ENCODE measurements around the gene ID1. TPM values are rescaled to one million over a fixed set of nuclear protein-coding genes. Genes with fewer than 3 reads are reported as not detected.
A peak's percentile ranks its signal among the peaks of the same experiment; 100 is the strongest.

The ID1 gene
- total RNA-seq, 2 experiments from 2014 or later = 2.2 to 3.5 TPM

DNA sequence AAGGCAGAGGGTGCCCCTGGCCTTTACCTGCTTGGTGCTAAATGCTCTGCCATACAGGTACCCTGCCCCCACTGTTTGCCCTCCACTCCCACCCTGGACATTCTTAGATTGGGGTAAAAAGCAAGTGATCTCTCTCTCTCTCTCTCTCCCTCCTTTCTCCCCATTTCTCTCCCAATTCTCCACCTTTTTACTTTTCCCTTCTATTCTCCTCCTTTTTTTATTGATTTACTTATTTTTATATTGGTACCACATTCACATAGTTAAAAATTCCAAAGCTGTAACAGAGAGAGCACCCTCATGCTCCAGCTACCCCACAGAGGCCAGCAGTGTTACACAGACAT lies 37.7 kb upstream of the ID1 start:
- CTCF ChIA-PET = interaction anchor here (0.6 to 31.0 kb wide), 8 partner anchors 8 to 288 kb away, joined by 3 to 712 read pairs (median 4); partner anchors contain the start of gene ID1
- Mint-ChIP-seq H3K27me3 (no peaks in the 10 kb centered on the region), H3K36me3 (ENCODE audit: low read depth) (peaks cover 32% of the 10 kb centered on the region), H3K27ac (no peak overlapping the region), H3K4me1 (peaks cover 30% of the 10 kb centered on the region), H3K4me3 (no peak overlapping the region), H3K9me3 (ENCODE audit: low read depth) (no peaks in the 10 kb centered on the region)
- ATAC-seq (no peak), DNase-seq (no peak)
- POLR2A ChIA-PET = interaction anchor here (0.6 kb wide), 1 partner anchor 152 kb away, joined by 3 read pairs; no protein-coding TSS in a partner anchor
- intact Hi-C loops (cut with DNase I, micrococcal nuclease) = no loop called here

DNA sequence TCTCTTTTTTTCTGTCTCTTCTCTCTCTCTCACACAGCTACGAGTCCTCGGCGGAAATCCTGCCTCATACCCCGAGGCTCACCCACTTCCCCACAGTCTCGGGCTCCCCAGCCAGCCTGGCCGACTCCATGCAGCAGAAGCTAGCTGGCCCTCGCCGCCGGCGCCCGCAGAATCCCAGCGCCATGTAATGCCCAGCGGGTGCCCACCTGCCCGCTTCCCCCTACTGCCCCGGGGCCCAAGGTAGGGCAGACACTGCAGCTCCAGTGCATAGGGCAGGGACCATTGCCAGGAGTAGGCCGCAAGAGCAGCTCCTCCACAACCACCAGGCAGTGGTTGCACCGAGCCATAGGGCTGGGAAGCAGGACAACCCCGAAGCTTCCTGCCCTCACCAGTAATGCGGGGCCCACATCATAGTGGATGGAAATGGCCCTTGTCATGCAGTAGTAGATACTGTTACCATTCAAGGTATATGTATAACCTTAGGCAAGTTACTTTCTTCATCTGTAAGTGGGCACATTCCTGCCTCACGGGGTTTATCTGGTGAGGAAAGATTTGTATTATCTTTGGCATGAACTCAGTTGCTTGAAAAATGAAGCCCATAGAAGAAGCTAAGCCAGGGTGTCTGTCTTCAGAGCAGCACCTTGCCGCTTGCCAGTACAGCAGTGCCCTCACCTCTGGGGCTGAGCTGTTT lies 36.9 kb upstream of the ID1 start:
- peaks cover 26% of the 10 kb centered on the region for H3K36me3 Mint-ChIP-seq (ENCODE audit: low read depth)
- intact Hi-C loops (cut with DNase I, micrococcal nuclease) = no loop called here

DNA sequence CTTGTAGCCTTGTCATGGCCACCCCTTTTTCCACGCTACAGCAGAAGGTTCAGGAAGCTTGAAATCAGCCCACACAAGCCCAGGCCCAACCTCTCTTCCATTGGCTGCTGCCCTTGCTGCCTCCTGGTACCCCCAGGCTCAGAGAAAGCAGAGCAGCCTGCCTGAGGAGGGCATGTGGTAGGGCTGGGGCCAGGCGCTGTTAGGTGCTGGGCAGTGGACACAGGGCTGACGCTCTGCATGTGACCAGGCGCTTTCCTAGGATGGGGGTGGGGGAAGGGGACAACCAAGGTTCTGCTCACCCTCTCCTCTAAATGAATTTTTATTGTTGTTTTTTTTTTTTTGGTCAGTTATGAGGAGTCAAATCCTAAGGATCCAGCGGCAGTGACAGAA lies 36.3 kb upstream of the ID1 start:
- Mint-ChIP-seq H3K36me3 (ENCODE audit: low read depth) (peaks cover 26% of the 10 kb centered on the region), H3K4me1 (peaks cover 36% of the 10 kb centered on the region), H3K4me3 (no peak overlapping the region), H3K9me3 (ENCODE audit: low read depth) (no peaks in the 10 kb centered on the region), H3K27me3 (no peaks in the 10 kb centered on the region), H3K27ac (peak overlapping the region; percentile 47)
- DNase-seq (no peak), ATAC-seq (no peak)
- CTCF ChIA-PET = interaction anchor here (0.8 to 31.0 kb wide), 13 partner anchors 9 to 287 kb away, joined by 3 to 712 read pairs (median 5); partner anchors contain the start of gene ID1
- POLR2A ChIA-PET = interaction anchor here (1.7 kb wide), 1 partner anchor 34 kb away, joined by 4 read pairs; no protein-coding TSS in a partner anchor
- intact Hi-C loops (cut with DNase I, micrococcal nuclease) = loop anchor here (1.0 kb wide), 1 partner anchor 45 kb away; no protein-coding TSS in a partner anchor

More for the DNA sequence above, 36.9 kb upstream of the ID1 start:
- no peak for ATAC-seq
- POLR2A ChIA-PET = no interaction called here
- Mint-ChIP-seq H3K27ac (peak overlapping the region; percentile 47), H3K4me3 (no peak overlapping the region), H3K9me3 (ENCODE audit: low read depth) (no peaks in the 10 kb centered on the region), H3K27me3 (no peaks in the 10 kb centered on the region), H3K4me1 (peaks cover 33% of the 10 kb centered on the region)
- no peak for DNase-seq
- CTCF ChIA-PET = interaction anchor here (0.7 to 31.0 kb wide), 9 partner anchors 9 to 288 kb away, joined by 3 to 712 read pairs (median 5); partner anchors contain the start of gene ID1

DNA sequence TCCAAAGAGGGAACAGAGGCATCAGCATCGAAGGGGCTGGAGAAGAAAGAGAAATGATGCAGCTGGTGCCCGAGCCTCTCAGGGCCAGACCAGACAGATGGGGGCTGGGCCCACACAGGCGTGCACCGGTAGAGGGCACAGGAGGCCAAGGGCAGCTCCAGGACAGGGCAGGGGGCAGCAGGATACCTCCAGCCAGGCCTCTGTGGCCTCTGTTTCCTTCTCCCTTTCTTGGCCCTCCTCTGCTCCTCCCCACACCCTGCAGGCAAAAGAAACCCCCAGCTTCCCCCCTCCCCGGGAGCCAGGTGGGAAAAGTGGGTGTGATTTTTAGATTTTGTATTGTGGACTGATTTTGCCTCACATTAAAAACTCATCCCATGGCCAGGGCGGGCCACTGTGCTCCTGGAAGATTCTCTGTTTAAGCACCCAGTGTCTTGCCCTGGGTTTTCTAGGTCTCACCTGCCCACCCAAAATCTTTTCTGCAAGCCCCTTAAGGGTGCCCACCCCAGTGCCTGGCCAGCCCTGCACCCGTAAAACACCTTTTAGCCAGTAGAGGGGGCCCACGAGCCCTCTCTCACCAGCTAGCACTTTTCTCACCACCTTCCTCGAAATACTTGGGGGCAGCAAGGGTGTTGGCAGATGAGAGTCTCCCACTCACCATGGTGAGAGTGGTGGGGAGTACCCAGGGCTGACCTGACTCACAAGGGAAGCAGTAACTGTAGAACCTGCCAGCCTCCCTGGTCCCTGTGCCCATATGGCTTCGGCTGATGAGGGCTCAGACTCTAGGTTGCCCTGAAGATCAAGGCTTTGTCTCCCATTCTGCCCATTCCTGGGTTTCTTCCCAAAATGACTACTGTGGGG lies 35.7 kb upstream of the ID1 start:
- Mint-ChIP-seq H3K4me3 (no peak overlapping the region), H3K9me3 (ENCODE audit: low read depth) (no peaks in the 10 kb centered on the region), H3K27me3 (no peaks in the 10 kb centered on the region), H3K4me1 (peaks cover 41% of the 10 kb centered on the region), H3K36me3 (ENCODE audit: low read depth) (peaks cover 22% of the 10 kb centered on the region), H3K27ac (peak overlapping the region; percentile 51)
- intact Hi-C loops (cut with DNase I, micrococcal nuclease) = loop anchor here (1.0 kb wide), 1 partner anchor 44 kb away; no protein-coding TSS in a partner anchor
- ChIA-PET POLR2A (interaction anchor here (0.6 to 1.7 kb wide), 3 partner anchors 32 to 44 kb away, joined by 3 to 5 read pairs (median 4); no protein-coding TSS in a partner anchor), CTCF (interaction anchor here (0.7 to 31.0 kb wide), 18 partner anchors 9 to 277 kb away, joined by 3 to 712 read pairs (median 4); partner anchors contain the start of gene ID1)
- peak; percentile 9 for ATAC-seq
- DNase-seq = peak; percentile 79

DNA sequence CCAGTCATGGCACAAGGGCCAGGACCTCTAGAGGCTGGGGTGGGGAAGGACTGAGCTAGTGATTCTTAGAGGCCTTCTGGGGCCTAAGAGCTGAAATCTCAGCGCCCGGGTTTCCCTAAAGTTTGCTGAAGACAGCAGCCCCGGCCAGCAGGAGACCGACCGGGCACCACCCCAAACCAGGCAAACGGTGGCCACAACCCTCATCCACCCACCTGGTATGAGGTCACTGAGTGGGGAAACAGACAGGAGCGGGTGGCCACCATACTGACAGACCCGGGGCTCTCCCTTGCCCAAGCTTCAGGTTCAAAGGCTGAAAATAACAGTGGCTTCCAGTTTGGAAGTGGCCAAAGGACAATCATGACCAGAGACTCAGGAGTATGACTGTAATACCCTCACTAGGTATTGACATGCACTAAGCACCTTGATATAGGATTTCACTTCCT lies 35.0 kb upstream of the ID1 start:
- Mint-ChIP-seq H3K9me3 (ENCODE audit: low read depth) (no peaks in the 10 kb centered on the region), H3K36me3 (ENCODE audit: low read depth) (peaks cover 19% of the 10 kb centered on the region), H3K27ac (peak overlapping the region; percentile 51), H3K27me3 (no peaks in the 10 kb centered on the region), H3K4me3 (no peak overlapping the region), H3K4me1 (peaks cover 41% of the 10 kb centered on the region)
- no peak for DNase-seq
- ATAC-seq = no peak
- ChIA-PET POLR2A (interaction anchor here (1.6 to 1.7 kb wide), 2 partner anchors 33 to 43 kb away, joined by 4 to 5 read pairs; no protein-coding TSS in a partner anchor), CTCF (interaction anchor here (0.7 to 31.0 kb wide), 17 partner anchors 8 to 277 kb away, joined by 3 to 712 read pairs (median 4); partner anchors contain the start of gene ID1)
- intact Hi-C loops (cut with DNase I, micrococcal nuclease) = no loop called here

DNA sequence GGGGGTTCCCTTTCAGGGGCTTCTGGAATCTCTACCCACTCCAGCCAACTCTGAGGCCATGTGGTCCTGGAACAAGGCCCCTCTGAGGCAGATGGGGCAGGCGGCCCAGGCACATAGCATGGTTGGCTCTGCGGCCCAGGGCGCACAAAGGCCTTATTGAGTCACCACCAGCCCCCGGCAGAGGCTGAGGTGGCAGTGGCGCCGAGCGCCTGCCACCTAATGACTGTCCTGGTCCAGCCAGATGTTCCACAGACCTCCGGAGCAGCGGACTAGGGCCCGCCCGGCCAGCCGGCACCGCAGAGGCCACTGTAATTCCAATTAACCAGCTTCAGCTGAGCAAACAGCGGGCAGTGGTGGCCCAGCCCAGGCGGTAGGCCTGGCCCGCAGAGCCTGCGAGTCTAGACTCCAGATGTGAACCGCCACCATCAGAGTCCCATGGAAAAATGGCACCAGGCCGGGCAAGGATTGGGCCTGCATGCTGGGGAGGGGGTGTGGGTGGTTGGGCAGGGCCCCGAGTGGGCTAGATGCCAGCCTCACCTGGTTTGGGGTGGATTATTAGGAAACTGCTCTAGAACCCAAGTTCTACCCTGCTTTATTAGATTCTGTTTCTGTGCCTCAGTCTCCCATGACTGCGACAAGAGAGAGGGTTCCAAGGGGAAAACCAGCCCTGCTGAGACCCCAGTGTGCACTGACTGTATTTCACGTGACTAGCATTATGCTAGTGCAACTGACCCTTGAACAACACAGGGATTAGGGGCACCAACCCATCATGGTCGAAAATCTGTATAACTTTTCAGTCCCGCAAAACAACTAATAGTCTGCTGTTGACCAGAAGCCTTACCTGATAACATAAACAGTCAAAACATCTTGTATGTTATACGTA lies 34.1 kb upstream of the ID1 start:
- H3K27me3 Mint-ChIP-seq = no peaks in the 10 kb centered on the region

DNA sequence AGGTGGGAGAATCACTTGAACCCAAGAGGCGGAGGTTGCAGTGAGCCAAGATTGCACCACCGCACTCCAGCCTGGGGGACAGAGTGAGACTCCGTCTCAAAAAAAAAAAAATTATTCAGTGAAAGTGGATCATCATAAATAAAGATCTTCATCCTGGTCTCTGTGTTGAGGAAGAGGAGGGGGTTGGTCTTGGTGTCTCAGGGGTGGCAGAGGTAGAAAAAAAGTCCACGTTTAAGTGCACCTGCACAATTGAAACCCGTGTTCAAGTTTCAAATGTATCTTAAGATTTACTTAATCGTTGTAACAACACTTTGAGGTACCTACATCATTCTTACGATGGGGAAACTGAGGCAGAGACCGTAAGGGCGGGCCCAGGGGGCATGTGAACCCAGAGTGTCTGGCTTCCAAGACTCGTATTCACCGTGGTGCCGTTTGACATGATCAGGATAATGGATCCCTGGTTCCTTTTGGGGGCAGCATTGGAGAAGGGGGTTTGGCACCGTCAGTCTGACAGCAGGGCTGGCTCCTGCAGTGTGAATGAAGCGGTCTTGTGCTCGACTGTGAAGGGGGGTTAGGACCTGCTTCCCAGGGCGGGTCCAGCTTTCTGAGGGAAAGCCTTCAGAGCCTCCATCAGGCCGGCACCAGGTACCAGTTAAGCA lies 32.9 kb upstream of the ID1 start:
- intact Hi-C loops (cut with DNase I, micrococcal nuclease) = loop anchor here (2.0 kb wide), 3 partner anchors 25 to 151 kb away; partner anchors contain the start of gene BCL2L1 (in 1 of the 2)
- ATAC-seq (peak; percentile 3), DNase-seq (no peak)
- Mint-ChIP-seq H3K27me3 (no peaks in the 10 kb centered on the region), H3K27ac (peak overlapping the region; percentile 81), H3K4me1 (peaks cover 24% of the 10 kb centered on the region), H3K9me3 (ENCODE audit: low read depth) (no peaks in the 10 kb centered on the region), H3K36me3 (ENCODE audit: low read depth) (peaks cover 14% of the 10 kb centered on the region), H3K4me3 (peak overlapping the region; percentile 88)
- POLR2A ChIA-PET = interaction anchor here (1.2 to 1.5 kb wide), 3 partner anchors 31 to 40 kb away, joined by 4 to 13 read pairs (median 4); partner anchors contain the start of gene ID1
- CTCF ChIA-PET = interaction anchor here (1.0 to 31.0 kb wide), 7 partner anchors 13 to 152 kb away, joined by 3 to 712 read pairs (median 4); partner anchors contain the start of gene ID1

More for the DNA sequence above, 34.1 kb upstream of the ID1 start:
- ATAC-seq (no peak), DNase-seq (no peak)
- POLR2A ChIA-PET = interaction anchor here (1.6 kb wide), 1 partner anchor 42 kb away, joined by 5 read pairs; no protein-coding TSS in a partner anchor
- Mint-ChIP-seq H3K4me3 (no peak overlapping the region), H3K4me1 (peaks cover 35% of the 10 kb centered on the region), H3K9me3 (ENCODE audit: low read depth) (no peaks in the 10 kb centered on the region), H3K27ac (peak overlapping the region; percentile 31), H3K36me3 (ENCODE audit: low read depth) (peaks cover 17% of the 10 kb centered on the region)
- intact Hi-C loops (cut with DNase I, micrococcal nuclease) = no loop called here
- CTCF ChIA-PET = interaction anchor here (1.0 to 31.0 kb wide), 7 partner anchors 12 to 149 kb away, joined by 3 to 712 read pairs (median 4); partner anchors contain the start of gene ID1

DNA sequence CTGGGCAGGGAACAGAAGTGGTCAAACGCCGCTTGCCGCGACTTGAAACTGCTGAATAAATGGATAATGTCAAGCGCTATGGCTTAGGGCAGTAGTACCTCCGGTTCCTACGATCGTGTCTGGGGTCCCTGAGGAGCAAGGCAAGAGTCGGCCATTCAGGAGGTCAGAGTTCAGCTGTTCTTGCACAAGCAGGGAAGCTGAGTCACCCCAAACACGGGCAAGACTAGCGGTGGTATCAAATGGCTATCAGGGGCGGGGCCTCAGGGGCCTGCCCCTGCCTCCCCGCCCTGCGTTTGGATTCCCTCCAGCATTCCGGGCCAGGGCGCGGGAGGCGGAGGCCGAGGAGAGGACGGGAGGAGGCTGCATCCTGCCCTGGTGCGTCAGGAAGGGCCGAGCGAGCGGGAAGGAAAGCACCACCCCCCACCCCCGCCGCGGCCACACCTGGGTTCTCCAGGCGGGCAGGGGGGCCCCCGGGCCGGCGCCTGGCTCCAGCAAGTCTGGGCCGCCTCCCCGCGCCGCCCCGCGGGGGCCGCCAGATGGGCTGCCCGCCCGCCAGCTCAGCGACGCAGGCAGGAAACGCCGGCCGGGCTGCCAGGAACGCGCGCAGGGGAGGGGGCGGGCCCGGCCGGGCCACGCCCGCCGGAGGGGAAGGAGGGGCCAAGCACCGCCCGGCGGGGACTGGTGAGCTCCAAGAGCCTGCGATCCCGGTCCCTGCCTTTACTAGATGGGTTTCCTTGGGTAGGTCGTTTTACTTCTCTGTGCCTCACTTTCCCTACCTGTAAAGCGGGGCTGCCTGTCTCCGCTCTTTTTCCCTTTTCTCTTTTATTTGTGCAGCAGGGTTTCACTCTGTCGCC lies 32.2 kb upstream of the ID1 start:
- peaks cover 14% of the 10 kb centered on the region for H3K36me3 Mint-ChIP-seq (ENCODE audit: low read depth)
- H3K27ac Mint-ChIP-seq = peak overlapping the region; percentile 89

More for the DNA sequence above, 32.2 kb upstream of the ID1 start:
- H3K27me3 Mint-ChIP-seq = no peaks in the 10 kb centered on the region
- H3K4me3 Mint-ChIP-seq = peak overlapping the region; percentile 88
- H3K9me3 Mint-ChIP-seq (ENCODE audit: low read depth) = peaks cover under 1% of the 10 kb centered on the region
- intact Hi-C loops (cut with DNase I, micrococcal nuclease) = loop anchor here (1.0 to 2.0 kb wide), 7 partner anchors 26 to 150 kb away; partner anchors contain the start of genes BCL2L1 (in 2 of the 2), ID1 (in 2 of the 2) and HM13 (in 1 of the 2)
- POLR2A ChIA-PET = interaction anchor here (0.6 to 1.5 kb wide), 7 partner anchors 12 to 100 kb away, joined by 3 to 13 read pairs (median 4); partner anchors contain the start of gene ID1
- H3K4me1 Mint-ChIP-seq = peaks cover 25% of the 10 kb centered on the region
- peak; percentile 94 for DNase-seq
- CTCF ChIA-PET = interaction anchor here (1.0 to 31.0 kb wide), 7 partner anchors 14 to 151 kb away, joined by 3 to 712 read pairs (median 4); partner anchors contain the start of gene ID1
- peak; percentile 85 for ATAC-seq
